WTC11 (cell line): ENCODE measurements around the gene SLC8A3. TPM values are rescaled to one million over a fixed set of nuclear protein-coding genes. Genes with fewer than 3 reads are reported as not detected.

Experiments
- ATAC-seq: fragments of 200-7000 bp; cut with Tn5 transposase; 2 replicates; pipeline ENCODE4 v1.10.0; 2021; ENCODE audit warnings: mild to moderate bottlenecking, moderate library complexity
- CTCF ChIA-PET: fragments of 300-600 bp; sonication (Branson Sonifier 250); formaldehyde crosslinking; loops from one replicate; lab custom pipeline; 2021; ENCODE audit warnings: antibody characterized with exemption; lab: Charles Lee
- POLR2A ChIA-PET: fragments of 350-600 bp; sonication (Branson Sonifier 250); formaldehyde crosslinking; loops from one replicate; lab custom pipeline; 2021; ENCODE audit warnings: antibody characterized with exemption; lab: Charles Lee
- DNase-seq: peaks from one replicate; pipeline ENCODE4 v3.0.0; 2021; ENCODE audit warnings: low spot score
- H3K27ac Mint-ChIP-seq: 2 replicates; pipeline ENCODE4 v1.8.0; 2021; ENCODE audit warnings: mixed read lengths
- H3K27me3 Mint-ChIP-seq: 2 replicates; pipeline ENCODE4 v1.8.0; 2021; ENCODE audit warnings: low read depth, mild to moderate bottlenecking, moderate library complexity, mixed read lengths
- H3K36me3 Mint-ChIP-seq: 2 replicates; pipeline ENCODE4 v1.8.0; 2021; ENCODE audit warnings: mixed read lengths
- H3K4me1 Mint-ChIP-seq: 2 replicates; pipeline ENCODE4 v1.8.0; 2022; ENCODE audit warnings: mixed read lengths
- H3K4me3 Mint-ChIP-seq: 2 replicates; pipeline ENCODE4 v1.8.0; 2021; ENCODE audit warnings: mild to moderate bottlenecking, moderate library complexity, mixed read lengths
- H3K9me3 Mint-ChIP-seq: 2 replicates; pipeline ENCODE4 v1.8.0; 2021; ENCODE audit warnings: mixed read lengths
- ATF1 ChIP-seq: sonication (generic); formaldehyde crosslinking; IDR thresholded peaks from 2 replicates; pipeline ENCODE4 v1.8.1; 2023; ENCODE audit warnings: mild to moderate bottlenecking, moderate library complexity, missing genetic modification reagents
- CREB1 ChIP-seq: sonication (generic); formaldehyde crosslinking; IDR thresholded peaks from 2 replicates; pipeline ENCODE4 v1.8.0; 2023; ENCODE audit warnings: mild to moderate bottlenecking, missing genetic modification reagents
- HMGA2 ChIP-seq: fragments of 250-450 bp; sonication (Bioruptor Pico); IDR thresholded peaks from 2 replicates; pipeline ENCODE4 v1.4.0; 2021; ENCODE audit warnings: mild to moderate bottlenecking, moderate library complexity
- NFATC4 ChIP-seq: fragments of 250-450 bp; sonication (Bioruptor Pico); IDR thresholded peaks from 2 replicates; pipeline ENCODE4 v1.9.0; 2021; ENCODE audit warnings: mild to moderate bottlenecking
- OVOL2 ChIP-seq: fragments of 250-450 bp; sonication (Bioruptor Pico); IDR thresholded peaks from 2 replicates; pipeline ENCODE4 v1.9.0; 2021; ENCODE audit warnings: mild to moderate bottlenecking, borderline replicate concordance
- SMAD4 ChIP-seq: sonication (generic); formaldehyde crosslinking; IDR thresholded peaks from 2 replicates; pipeline ENCODE4 v1.8.0; 2022; ENCODE audit warnings: mild to moderate bottlenecking, missing genetic modification reagents
- ZNF317 ChIP-seq: sonication (generic); formaldehyde crosslinking; IDR thresholded peaks from 2 replicates; pipeline ENCODE4 v1.8.1; 2023; ENCODE audit warnings: low read depth, mild to moderate bottlenecking, moderate library complexity, missing genetic modification reagents, borderline replicate concordance
- total RNA-seq: library from RNA; stranded (reverse); gene quantifications from 3 replicates; pipeline ENCODE4 v1.2.3, GENCODE V29; 2021
- TF ChIP-seq, protein P1 (sequence below): fragments of 250-450 bp; sonication (Bioruptor Pico); IDR thresholded peaks from 2 replicates; pipeline ENCODE4 v1.9.0; 2021; ENCODE audit warnings: mild to moderate bottlenecking
- TF ChIP-seq, protein P2 (sequence below): sonication (generic); formaldehyde crosslinking; IDR thresholded peaks from 2 replicates; pipeline ENCODE4 v1.8.1; 2022; ENCODE audit warnings: missing genetic modification reagents, borderline replicate concordance
- TF ChIP-seq, protein P3 (sequence below): fragments of 250-450 bp; sonication (Bioruptor Pico); IDR thresholded peaks from 2 replicates; pipeline ENCODE4 v2.1.2; 2022; ENCODE audit warnings: mild to moderate bottlenecking, moderate library complexity
- TF ChIP-seq, protein P4 (sequence below): fragments of 250-450 bp; sonication (Bioruptor Pico); IDR thresholded peaks from 2 replicates; pipeline ENCODE4 v1.9.0; 2021; ENCODE audit warnings: mild to moderate bottlenecking, borderline replicate concordance
- TF ChIP-seq, protein P5 (sequence below): fragments of 200-600 bp; IDR thresholded peaks from 2 replicates; pipeline ENCODE4 v1.8.0; 2022; ENCODE audit warnings: antibody characterized with exemption
- TF ChIP-seq, protein P6 (sequence below): sonication (generic); formaldehyde crosslinking; IDR thresholded peaks from 2 replicates; pipeline ENCODE4 v1.8.0; 2022; ENCODE audit warnings: mild to moderate bottlenecking, missing genetic modification reagents
- TF ChIP-seq, protein P7 (sequence below): sonication (generic); formaldehyde crosslinking; IDR thresholded peaks from 2 replicates; pipeline ENCODE4 v1.8.0; 2022; ENCODE audit warnings: mild to moderate bottlenecking, missing genetic modification reagents
- TF ChIP-seq, protein P8 (sequence below): sonication (generic); formaldehyde crosslinking; IDR thresholded peaks from 2 replicates; pipeline ENCODE4 v1.8.1; 2022; ENCODE audit warnings: low read depth, mild to moderate bottlenecking, moderate library complexity, missing genetic modification reagents, borderline replicate concordance

Gene SLC8A3
- total RNA-seq, 1 experiment from 2014 or later = 0.63 TPM

DNA sequence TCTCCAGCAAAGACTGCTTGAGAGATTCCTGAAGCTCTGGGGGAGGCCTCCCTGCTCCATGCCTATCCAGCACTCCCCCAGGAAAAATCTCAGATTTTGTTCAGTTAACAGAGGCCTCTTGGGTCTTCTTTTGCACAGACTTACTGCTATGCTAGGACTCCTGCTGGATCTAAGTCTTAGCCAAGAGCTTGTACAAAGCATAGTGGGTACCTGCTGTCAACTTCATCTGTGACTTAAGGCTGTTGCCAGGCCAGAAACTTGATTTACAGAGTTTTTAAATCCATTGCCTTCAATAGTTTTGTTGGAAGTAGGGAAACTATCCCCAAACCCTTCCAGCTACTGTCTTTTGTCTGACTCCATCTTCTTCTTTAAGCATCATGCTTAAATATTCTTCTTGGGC, 169.1 kb downstream of the SLC8A3 start:
- CTCF ChIA-PET = interaction anchor here (0.9 to 1.8 kb wide), 3 partner anchors 8 to 440 kb away, joined by 3 to 8 read pairs (median 3); no protein-coding TSS in a partner anchor

DNA sequence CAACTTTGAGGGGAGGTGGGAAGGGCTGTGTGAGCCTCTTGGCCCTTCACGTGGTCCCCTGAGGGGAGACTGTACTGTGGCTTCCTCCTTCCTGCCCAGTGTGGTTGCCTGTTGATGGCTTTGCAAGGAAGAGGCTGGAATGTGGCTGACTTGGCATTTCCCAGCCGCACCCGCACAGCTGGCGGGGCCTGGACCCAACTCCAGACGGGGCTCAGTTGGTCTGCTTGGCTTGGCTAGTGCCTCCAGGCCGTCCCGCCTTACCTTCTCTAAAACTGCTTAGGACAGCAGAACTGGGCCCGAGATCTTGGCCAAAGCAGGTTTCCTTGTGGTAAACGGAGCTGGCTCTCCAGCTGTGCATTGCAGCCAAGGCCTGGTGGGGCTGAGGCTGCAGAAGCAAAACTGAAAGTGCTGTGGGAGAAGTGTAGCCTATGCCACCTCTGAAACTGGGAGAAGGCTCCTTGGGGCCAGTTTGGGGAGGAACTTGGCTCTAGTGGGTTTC, 170.0 kb downstream of the SLC8A3 start:
- ChIA-PET CTCF (interaction anchor here (0.7 to 1.9 kb wide), 5 partner anchors 9 to 299 kb away, joined by 3 to 8 read pairs (median 3); partner anchors contain the start of gene SMOC1), POLR2A (no interaction called here)
- H3K27me3 Mint-ChIP-seq = no peaks in the 10 kb centered on the region; the same call in 1 of the 2 replicates
- no peaks in the 10 kb centered on the region for H3K9me3 Mint-ChIP-seq
- H3K4me3 Mint-ChIP-seq = no peak overlapping the region
- H3K27ac Mint-ChIP-seq = no peak overlapping the region
- DNase-seq (no peak), ATAC-seq (no peak)
- H3K4me1 Mint-ChIP-seq = peaks cover 9% of the 10 kb centered on the region
- H3K36me3 Mint-ChIP-seq = no peaks in the 10 kb centered on the region
- TF ChIP-seq CREB1 = no peak
- TF ChIP-seq, protein P1, sequence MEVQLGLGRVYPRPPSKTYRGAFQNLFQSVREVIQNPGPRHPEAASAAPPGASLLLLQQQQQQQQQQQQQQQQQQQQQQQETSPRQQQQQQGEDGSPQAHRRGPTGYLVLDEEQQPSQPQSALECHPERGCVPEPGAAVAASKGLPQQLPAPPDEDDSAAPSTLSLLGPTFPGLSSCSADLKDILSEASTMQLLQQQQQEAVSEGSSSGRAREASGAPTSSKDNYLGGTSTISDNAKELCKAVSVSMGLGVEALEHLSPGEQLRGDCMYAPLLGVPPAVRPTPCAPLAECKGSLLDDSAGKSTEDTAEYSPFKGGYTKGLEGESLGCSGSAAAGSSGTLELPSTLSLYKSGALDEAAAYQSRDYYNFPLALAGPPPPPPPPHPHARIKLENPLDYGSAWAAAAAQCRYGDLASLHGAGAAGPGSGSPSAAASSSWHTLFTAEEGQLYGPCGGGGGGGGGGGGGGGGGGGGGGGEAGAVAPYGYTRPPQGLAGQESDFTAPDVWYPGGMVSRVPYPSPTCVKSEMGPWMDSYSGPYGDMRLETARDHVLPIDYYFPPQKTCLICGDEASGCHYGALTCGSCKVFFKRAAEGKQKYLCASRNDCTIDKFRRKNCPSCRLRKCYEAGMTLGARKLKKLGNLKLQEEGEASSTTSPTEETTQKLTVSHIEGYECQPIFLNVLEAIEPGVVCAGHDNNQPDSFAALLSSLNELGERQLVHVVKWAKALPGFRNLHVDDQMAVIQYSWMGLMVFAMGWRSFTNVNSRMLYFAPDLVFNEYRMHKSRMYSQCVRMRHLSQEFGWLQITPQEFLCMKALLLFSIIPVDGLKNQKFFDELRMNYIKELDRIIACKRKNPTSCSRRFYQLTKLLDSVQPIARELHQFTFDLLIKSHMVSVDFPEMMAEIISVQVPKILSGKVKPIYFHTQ (CRISPR knock-in tag) = no peak
- TF ChIP-seq, protein P2, sequence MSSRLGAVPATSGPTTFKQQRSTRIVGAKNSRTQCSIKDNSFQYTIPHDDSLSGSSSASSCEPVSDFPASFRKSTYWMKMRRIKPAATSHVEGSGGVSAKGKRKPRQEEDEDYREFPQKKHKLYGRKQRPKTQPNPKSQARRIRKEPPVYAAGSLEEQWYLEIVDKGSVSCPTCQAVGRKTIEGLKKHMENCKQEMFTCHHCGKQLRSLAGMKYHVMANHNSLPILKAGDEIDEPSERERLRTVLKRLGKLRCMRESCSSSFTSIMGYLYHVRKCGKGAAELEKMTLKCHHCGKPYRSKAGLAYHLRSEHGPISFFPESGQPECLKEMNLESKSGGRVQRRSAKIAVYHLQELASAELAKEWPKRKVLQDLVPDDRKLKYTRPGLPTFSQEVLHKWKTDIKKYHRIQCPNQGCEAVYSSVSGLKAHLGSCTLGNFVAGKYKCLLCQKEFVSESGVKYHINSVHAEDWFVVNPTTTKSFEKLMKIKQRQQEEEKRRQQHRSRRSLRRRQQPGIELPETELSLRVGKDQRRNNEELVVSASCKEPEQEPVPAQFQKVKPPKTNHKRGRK (CRISPR knock-in tag) = no peak
- TF ChIP-seq, protein P3, sequence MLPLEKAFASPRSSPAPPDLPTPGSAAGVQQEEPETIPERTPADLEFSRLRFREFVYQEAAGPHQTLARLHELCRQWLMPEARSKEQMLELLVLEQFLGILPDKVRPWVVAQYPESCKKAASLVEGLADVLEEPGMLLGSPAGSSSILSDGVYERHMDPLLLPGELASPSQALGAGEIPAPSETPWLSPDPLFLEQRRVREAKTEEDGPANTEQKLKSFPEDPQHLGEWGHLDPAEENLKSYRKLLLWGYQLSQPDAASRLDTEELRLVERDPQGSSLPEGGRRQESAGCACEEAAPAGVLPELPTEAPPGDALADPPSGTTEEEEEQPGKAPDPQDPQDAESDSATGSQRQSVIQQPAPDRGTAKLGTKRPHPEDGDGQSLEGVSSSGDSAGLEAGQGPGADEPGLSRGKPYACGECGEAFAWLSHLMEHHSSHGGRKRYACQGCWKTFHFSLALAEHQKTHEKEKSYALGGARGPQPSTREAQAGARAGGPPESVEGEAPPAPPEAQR = no peak

More for the DNA sequence above, 169.1 kb downstream of the SLC8A3 start:
- ATAC-seq (no peak), DNase-seq (no peak)
- no peak overlapping the region for H3K4me3 Mint-ChIP-seq
- TF ChIP-seq, protein P4, sequence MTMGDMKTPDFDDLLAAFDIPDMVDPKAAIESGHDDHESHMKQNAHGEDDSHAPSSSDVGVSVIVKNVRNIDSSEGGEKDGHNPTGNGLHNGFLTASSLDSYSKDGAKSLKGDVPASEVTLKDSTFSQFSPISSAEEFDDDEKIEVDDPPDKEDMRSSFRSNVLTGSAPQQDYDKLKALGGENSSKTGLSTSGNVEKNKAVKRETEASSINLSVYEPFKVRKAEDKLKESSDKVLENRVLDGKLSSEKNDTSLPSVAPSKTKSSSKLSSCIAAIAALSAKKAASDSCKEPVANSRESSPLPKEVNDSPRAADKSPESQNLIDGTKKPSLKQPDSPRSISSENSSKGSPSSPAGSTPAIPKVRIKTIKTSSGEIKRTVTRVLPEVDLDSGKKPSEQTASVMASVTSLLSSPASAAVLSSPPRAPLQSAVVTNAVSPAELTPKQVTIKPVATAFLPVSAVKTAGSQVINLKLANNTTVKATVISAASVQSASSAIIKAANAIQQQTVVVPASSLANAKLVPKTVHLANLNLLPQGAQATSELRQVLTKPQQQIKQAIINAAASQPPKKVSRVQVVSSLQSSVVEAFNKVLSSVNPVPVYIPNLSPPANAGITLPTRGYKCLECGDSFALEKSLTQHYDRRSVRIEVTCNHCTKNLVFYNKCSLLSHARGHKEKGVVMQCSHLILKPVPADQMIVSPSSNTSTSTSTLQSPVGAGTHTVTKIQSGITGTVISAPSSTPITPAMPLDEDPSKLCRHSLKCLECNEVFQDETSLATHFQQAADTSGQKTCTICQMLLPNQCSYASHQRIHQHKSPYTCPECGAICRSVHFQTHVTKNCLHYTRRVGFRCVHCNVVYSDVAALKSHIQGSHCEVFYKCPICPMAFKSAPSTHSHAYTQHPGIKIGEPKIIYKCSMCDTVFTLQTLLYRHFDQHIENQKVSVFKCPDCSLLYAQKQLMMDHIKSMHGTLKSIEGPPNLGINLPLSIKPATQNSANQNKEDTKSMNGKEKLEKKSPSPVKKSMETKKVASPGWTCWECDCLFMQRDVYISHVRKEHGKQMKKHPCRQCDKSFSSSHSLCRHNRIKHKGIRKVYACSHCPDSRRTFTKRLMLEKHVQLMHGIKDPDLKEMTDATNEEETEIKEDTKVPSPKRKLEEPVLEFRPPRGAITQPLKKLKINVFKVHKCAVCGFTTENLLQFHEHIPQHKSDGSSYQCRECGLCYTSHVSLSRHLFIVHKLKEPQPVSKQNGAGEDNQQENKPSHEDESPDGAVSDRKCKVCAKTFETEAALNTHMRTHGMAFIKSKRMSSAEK = no peak
- TF ChIP-seq, protein P3 = no peak
- no peak for TF ChIP-seq NFATC4 (CRISPR knock-in tag)
- no peak for TF ChIP-seq ATF1 (CRISPR knock-in tag)
- TF ChIP-seq, protein P5, sequence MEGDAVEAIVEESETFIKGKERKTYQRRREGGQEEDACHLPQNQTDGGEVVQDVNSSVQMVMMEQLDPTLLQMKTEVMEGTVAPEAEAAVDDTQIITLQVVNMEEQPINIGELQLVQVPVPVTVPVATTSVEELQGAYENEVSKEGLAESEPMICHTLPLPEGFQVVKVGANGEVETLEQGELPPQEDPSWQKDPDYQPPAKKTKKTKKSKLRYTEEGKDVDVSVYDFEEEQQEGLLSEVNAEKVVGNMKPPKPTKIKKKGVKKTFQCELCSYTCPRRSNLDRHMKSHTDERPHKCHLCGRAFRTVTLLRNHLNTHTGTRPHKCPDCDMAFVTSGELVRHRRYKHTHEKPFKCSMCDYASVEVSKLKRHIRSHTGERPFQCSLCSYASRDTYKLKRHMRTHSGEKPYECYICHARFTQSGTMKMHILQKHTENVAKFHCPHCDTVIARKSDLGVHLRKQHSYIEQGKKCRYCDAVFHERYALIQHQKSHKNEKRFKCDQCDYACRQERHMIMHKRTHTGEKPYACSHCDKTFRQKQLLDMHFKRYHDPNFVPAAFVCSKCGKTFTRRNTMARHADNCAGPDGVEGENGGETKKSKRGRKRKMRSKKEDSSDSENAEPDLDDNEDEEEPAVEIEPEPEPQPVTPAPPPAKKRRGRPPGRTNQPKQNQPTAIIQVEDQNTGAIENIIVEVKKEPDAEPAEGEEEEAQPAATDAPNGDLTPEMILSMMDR = no peak
- TF ChIP-seq, protein P6, sequence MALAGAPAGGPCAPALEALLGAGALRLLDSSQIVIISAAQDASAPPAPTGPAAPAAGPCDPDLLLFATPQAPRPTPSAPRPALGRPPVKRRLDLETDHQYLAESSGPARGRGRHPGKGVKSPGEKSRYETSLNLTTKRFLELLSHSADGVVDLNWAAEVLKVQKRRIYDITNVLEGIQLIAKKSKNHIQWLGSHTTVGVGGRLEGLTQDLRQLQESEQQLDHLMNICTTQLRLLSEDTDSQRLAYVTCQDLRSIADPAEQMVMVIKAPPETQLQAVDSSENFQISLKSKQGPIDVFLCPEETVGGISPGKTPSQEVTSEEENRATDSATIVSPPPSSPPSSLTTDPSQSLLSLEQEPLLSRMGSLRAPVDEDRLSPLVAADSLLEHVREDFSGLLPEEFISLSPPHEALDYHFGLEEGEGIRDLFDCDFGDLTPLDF (CRISPR knock-in tag) = no peak
- TF ChIP-seq HMGA2 (CRISPR knock-in tag) = no peak
- TF ChIP-seq, protein P7, sequence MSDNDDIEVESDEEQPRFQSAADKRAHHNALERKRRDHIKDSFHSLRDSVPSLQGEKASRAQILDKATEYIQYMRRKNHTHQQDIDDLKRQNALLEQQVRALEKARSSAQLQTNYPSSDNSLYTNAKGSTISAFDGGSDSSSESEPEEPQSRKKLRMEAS (CRISPR knock-in tag) = no peak
- TF ChIP-seq, protein P8, sequence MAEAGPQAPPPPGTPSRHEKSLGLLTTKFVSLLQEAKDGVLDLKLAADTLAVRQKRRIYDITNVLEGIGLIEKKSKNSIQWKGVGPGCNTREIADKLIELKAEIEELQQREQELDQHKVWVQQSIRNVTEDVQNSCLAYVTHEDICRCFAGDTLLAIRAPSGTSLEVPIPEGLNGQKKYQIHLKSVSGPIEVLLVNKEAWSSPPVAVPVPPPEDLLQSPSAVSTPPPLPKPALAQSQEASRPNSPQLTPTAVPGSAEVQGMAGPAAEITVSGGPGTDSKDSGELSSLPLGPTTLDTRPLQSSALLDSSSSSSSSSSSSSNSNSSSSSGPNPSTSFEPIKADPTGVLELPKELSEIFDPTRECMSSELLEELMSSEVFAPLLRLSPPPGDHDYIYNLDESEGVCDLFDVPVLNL (CRISPR knock-in tag) = no peak
- no peak for TF ChIP-seq OVOL2 (CRISPR knock-in tag)
- TF ChIP-seq SMAD4 (CRISPR knock-in tag) = no peak
- no peak for TF ChIP-seq ZNF317 (CRISPR knock-in tag)
- no peaks in the 10 kb centered on the region; the same call in 1 of the 2 replicates for H3K27me3 Mint-ChIP-seq
- H3K9me3 Mint-ChIP-seq = no peaks in the 10 kb centered on the region
- peaks cover 9% of the 10 kb centered on the region for H3K4me1 Mint-ChIP-seq
- no peaks in the 10 kb centered on the region for H3K36me3 Mint-ChIP-seq
- no peak overlapping the region for H3K27ac Mint-ChIP-seq
- POLR2A ChIA-PET = no interaction called here
